Smooth muscle cell (in vitro differentiated cells): ENCODE measurements around the gene P2RX7. TPM values are rescaled to one million over a fixed set of nuclear protein-coding genes. Genes with fewer than 3 reads are reported as not detected.
"Not testable (repeated sequence)": the region's sequence is repeated elsewhere in the genome, so short reads cannot be mapped to it uniquely, and the experiment has no call there.

Source experiments
- DNase-seq: peaks from one replicate; lab custom pipeline; 2025; ENCODE audit not compliant: unreplicated experiment; lab: John Stamatoyannopoulos, UW
- H2AFZ ChIP-seq: fragments of 200-600 bp; sonication (generic); 2 replicates; pipeline ENCODE4 v1.6.0; 2016; ENCODE audit warnings: antibody characterized with exemption, low read depth, mild to moderate bottlenecking
- H3F3A ChIP-seq: fragments of 200-600 bp; sonication (generic); 2 replicates; pipeline ENCODE4 v1.6.0; 2017; ENCODE audit warnings: antibody characterized with exemption, low read depth
- H3K27ac ChIP-seq: fragments of 200-600 bp; sonication (generic); 2 replicates; pipeline ENCODE4 v1.5.1; 2016; ENCODE audit warnings: low read depth, mild to moderate bottlenecking
- H3K27me3 ChIP-seq: fragments of 200-600 bp; sonication (generic); 2 replicates; pipeline ENCODE4 v1.6.1; 2016; ENCODE audit warnings: low read depth, mild to moderate bottlenecking
- H3K36me3 ChIP-seq: fragments of 200-600 bp; sonication (generic); 2 replicates; pipeline ENCODE4 v1.5.1; 2016; ENCODE audit warnings: low read depth
- H3K4me1 ChIP-seq: fragments of 200-600 bp; sonication (generic); 2 replicates; pipeline ENCODE4 v1.5.1; 2016; ENCODE audit warnings: low read depth
- H3K4me2 ChIP-seq: fragments of 200-600 bp; sonication (generic); 2 replicates; pipeline ENCODE4 v1.6.0; 2016; ENCODE audit warnings: mild to moderate bottlenecking
- H3K4me3 ChIP-seq: fragments of 200-600 bp; sonication (generic); 2 replicates; pipeline ENCODE4 v1.5.1; 2016; ENCODE audit warnings: mild to moderate bottlenecking
- H3K79me2 ChIP-seq: fragments of 200-600 bp; sonication (generic); 2 replicates; pipeline ENCODE4 v1.6.0; 2016; ENCODE audit warnings: low read depth, mild to moderate bottlenecking
- H3K9ac ChIP-seq: fragments of 200-600 bp; sonication (generic); 2 replicates; pipeline ENCODE4 v1.6.0; 2016; ENCODE audit warnings: low read depth
- H3K9me3 ChIP-seq: fragments of 200-600 bp; sonication (generic); replicated peaks from 2 replicates; pipeline ENCODE4 v1.5.1; 2016; ENCODE audit warnings: low read depth
- H4K20me1 ChIP-seq: fragments of 200-600 bp; sonication (generic); 2 replicates; pipeline ENCODE4 v1.6.0; 2016; ENCODE audit warnings: low read depth
- CTCF ChIP-seq: fragments of 200-600 bp; sonication (generic); IDR thresholded peaks from 2 replicates; pipeline ENCODE4 v1.5.1; 2017; ENCODE audit warnings: borderline replicate concordance, mild to moderate bottlenecking, antibody characterized with exemption; ENCODE audit not compliant: insufficient read depth, poor library complexity, severe bottlenecking
- WGBS: methylation state at CpG from one replicate; pipeline ENCODE4 v1.1.7; 2016; ENCODE audit warnings: low lambda C conversion rate; 5-methylcytosine and 5-hydroxymethylcytosine counted together
- polyA plus RNA-seq: library from polyadenylated mRNA; unstranded; fragments of >200 nt; fragmentation: Nextera tagmentation; extraction: Ambion mirVana; gene quantifications from 2 replicates; pipeline ENCODE4 v1.2.1, GENCODE V29; 2016
- total RNA-seq: library from RNA; depleted of rRNA; stranded (reverse); fragments of >200 nt; gene quantifications from 2 replicates; pipeline ENCODE4 v1.2.3, GENCODE V29; 2014

The P2RX7 gene
- total and polyA plus RNA-seq, 2 experiments from 2014 or later: 1.1 to 1.6 TPM

GRCh38 chr12:121223292-121224285, 90.9 kb downstream of the P2RX7 start:
- Histone ChIP-seq H3K4me3 (no peak overlapping the region), H4K20me1 (no peaks in the 10 kb centered on the region), H3K4me1 (no peaks in the 10 kb centered on the region), H3K9me3 (no peaks in the 10 kb centered on the region), H2AFZ (no peak overlapping the region), H3K27ac (no peak overlapping the region), H3K27me3 (no peaks in the 10 kb centered on the region), H3F3A (no peaks in the 10 kb centered on the region), H3K36me3 (no peaks in the 10 kb centered on the region), H3K9ac (no peak overlapping the region), H3K79me2 (no peaks in the 10 kb centered on the region), H3K4me2 (no peak overlapping the region)
- 93% methylated on average over 16 of the region's 19 CpGs for WGBS
- DNase-seq: no peak
- peak; percentile 18 for TF ChIP-seq CTCF

GRCh38 chr12:121224591-121224990, 91.9 kb downstream of the P2RX7 start:
- Histone ChIP-seq H4K20me1 (no peaks in the 10 kb centered on the region), H3K36me3 (no peaks in the 10 kb centered on the region), H2AFZ (no peak overlapping the region), H3K27ac (no peak overlapping the region), H3K4me2 (no peak overlapping the region), H3F3A (no peaks in the 10 kb centered on the region), H3K27me3 (no peaks in the 10 kb centered on the region), H3K4me3 (no peak overlapping the region), H3K79me2 (no peaks in the 10 kb centered on the region), H3K4me1 (no peaks in the 10 kb centered on the region), H3K9ac (no peak overlapping the region), H3K9me3 (no peaks in the 10 kb centered on the region)
- no peak for DNase-seq
- 93% methylated on average over 8 of the region's 8 CpGs for WGBS
- TF ChIP-seq CTCF: no peak

- no peak for TF ChIP-seq CTCF
- 95% methylated on average over 8 of the region's 8 CpGs for WGBS
- Histone ChIP-seq H2AFZ (no peak overlapping the region), H3K4me2 (no peak overlapping the region), H3K79me2 (no peaks in the 10 kb centered on the region), H3K4me3 (no peak overlapping the region), H3K27ac (no peak overlapping the region), H3K9ac (no peak overlapping the region), H4K20me1 (no peaks in the 10 kb centered on the region), H3K4me1 (no peaks in the 10 kb centered on the region), H3K36me3 (no peaks in the 10 kb centered on the region), H3F3A (no peaks in the 10 kb centered on the region), H3K27me3 (no peaks in the 10 kb centered on the region), H3K9me3 (no peaks in the 10 kb centered on the region)
- no peak for DNase-seq
Measured at GRCh38 chr12:121226399-121226798, 93.7 kb downstream of the P2RX7 start.

GRCh38 chr12:121226871-121227270, 94.2 kb downstream of the P2RX7 start:
- H3K36me3 ChIP-seq, H3K4me2 ChIP-seq, H4K20me1 ChIP-seq, H3K9ac ChIP-seq, H3K4me1 ChIP-seq, DNase-seq, H3K27me3 ChIP-seq, H3K27ac ChIP-seq, H3K4me3 ChIP-seq, H3K79me2 ChIP-seq, H2AFZ ChIP-seq, H3K9me3 ChIP-seq, H3F3A ChIP-seq: not testable (repeated sequence)
- 96% methylated on average over 8 of the region's 8 CpGs for WGBS
